Cerebellar nuclear complex (tissue), 1 donor: ENCODE measurements around the gene FGF6.

Source experiments
- DNase-seq, 2 experiments: peaks; one replicate each; lab custom pipeline; 2025; lab: John Stamatoyannopoulos, UW

Gene FGF6

GRCh38 chr12:4447151-4447550 lies 1.5 kb upstream of the FGF6 start:
- DNase-seq: no peak

- DNase-seq: no peak
Measured at GRCh38 chr12:4446335-4446734, 720 bp upstream of the FGF6 start.

- DNase-seq: no peak
Measured at GRCh38 chr12:4444031-4444430, 1.6 kb downstream of the FGF6 start.

GRCh38 chr12:4443616-4444015 lies 2.0 kb downstream of the FGF6 start:
- DNase-seq: no peak

- no peak for DNase-seq
Measured at GRCh38 chr12:4441355-4442335, 4.0 kb downstream of the FGF6 start.

GRCh38 chr12:4440187-4440941 lies 5.3 kb downstream of the FGF6 start:
- no peak for DNase-seq

- DNase-seq: no peak
Measured at GRCh38 chr12:4439736-4440135, 5.9 kb downstream of the FGF6 start.

GRCh38 chr12:4438834-4439596 lies 6.6 kb downstream of the FGF6 start:
- DNase-seq: no peak

GRCh38 chr12:4435537-4435936 lies 10.1 kb downstream of the FGF6 start:
- no peak for DNase-seq

GRCh38 chr12:4434706-4435425 lies 10.7 kb downstream of the FGF6 start:
- no peak for DNase-seq

- no peak for DNase-seq
Measured at GRCh38 chr12:4434301-4434700, 11.3 kb downstream of the FGF6 start.

- DNase-seq: no peak
Measured at GRCh38 chr12:4433745-4434058, 11.9 kb downstream of the FGF6 start.

- no peak for DNase-seq
Measured at GRCh38 chr12:4432878-4433744, 12.5 kb downstream of the FGF6 start.

- no peak for DNase-seq
Measured at GRCh38 chr12:4431866-4432265, 13.7 kb downstream of the FGF6 start.

- no peak for DNase-seq
Measured at GRCh38 chr12:4431436-4431835, 14.2 kb downstream of the FGF6 start.

- DNase-seq: no peak
Measured at GRCh38 chr12:4424422-4424821, 21.2 kb downstream of the FGF6 start.

- DNase-seq: no peak
Measured at GRCh38 chr12:4423528-4424195, 22.0 kb downstream of the FGF6 start.

- DNase-seq: no peak
Measured at GRCh38 chr12:4422985-4423384, 22.6 kb downstream of the FGF6 start.

- no peak for DNase-seq
Measured at GRCh38 chr12:4421590-4422031, 24.0 kb downstream of the FGF6 start.

- DNase-seq: no peak
Measured at GRCh38 chr12:4420138-4420670, 25.4 kb downstream of the FGF6 start.
